GM18519 (cell line): ENCODE data around the gene KEL.

Source experiments
- ATAC-seq: cut with Tn5 transposase; IDR thresholded peaks from one replicate; pipeline ENCODE4 v1.9.1; 2021; ENCODE audit warnings: mild to moderate bottlenecking, moderate library complexity; ENCODE audit not compliant: unreplicated experiment, low FRiP score

Gene KEL

GRCh38 chr7:142932386-142933091, 29.6 kb downstream of the KEL start:
- ATAC-seq: no peak

- no peak for ATAC-seq
Observed at GRCh38 chr7:142930126-142930730, 31.9 kb downstream of the KEL start.

GRCh38 chr7:142927949-142928348, 34.2 kb downstream of the KEL start:
- ATAC-seq: no peak

- no peak for ATAC-seq
Observed at GRCh38 chr7:142927085-142927745, 34.9 kb downstream of the KEL start.

GRCh38 chr7:142925413-142925812, 36.8 kb downstream of the KEL start:
- no peak for ATAC-seq

- no peak for ATAC-seq
Observed at GRCh38 chr7:142923391-142923790, 38.8 kb downstream of the KEL start.

GRCh38 chr7:142919656-142920055, 42.5 kb downstream of the KEL start:
- no peak for ATAC-seq

GRCh38 chr7:142918901-142919300, 43.3 kb downstream of the KEL start:
- ATAC-seq: no peak

- ATAC-seq: no peak
Observed at GRCh38 chr7:142917447-142917846, 44.7 kb downstream of the KEL start.

- no peak for ATAC-seq
Observed at GRCh38 chr7:142916508-142916907, 45.7 kb downstream of the KEL start.

- ATAC-seq: no peak
Observed at GRCh38 chr7:142915315-142915714, 46.8 kb downstream of the KEL start.

- no peak for ATAC-seq
Observed at GRCh38 chr7:142914121-142914520, 48.0 kb downstream of the KEL start.

GRCh38 chr7:142913566-142913965, 48.6 kb downstream of the KEL start:
- ATAC-seq: no peak

- ATAC-seq: no peak
Observed at GRCh38 chr7:142913051-142913450, 49.1 kb downstream of the KEL start.

- ATAC-seq: no peak
Observed at GRCh38 chr7:142910481-142910880, 51.7 kb downstream of the KEL start.

GRCh38 chr7:142910031-142910433, 52.1 kb downstream of the KEL start:
- no peak for ATAC-seq

- peak; percentile 51 for ATAC-seq
Observed at GRCh38 chr7:142908921-142909890, 53.0 kb downstream of the KEL start.

- ATAC-seq: no peak
Observed at GRCh38 chr7:142908290-142908689, 53.9 kb downstream of the KEL start.

- no peak for ATAC-seq
Observed at GRCh38 chr7:142906643-142907042, 55.5 kb downstream of the KEL start.

- ATAC-seq: no peak
Observed at GRCh38 chr7:142905759-142906158, 56.4 kb downstream of the KEL start.

- no peak for ATAC-seq
Observed at GRCh38 chr7:142904128-142904527, 58.0 kb downstream of the KEL start.
